Endothelial cell of umbilical vein (primary cell): ENCODE results near the gene AGBL4. TPM values are rescaled to one million over a fixed set of nuclear protein-coding genes. Genes with fewer than 3 reads are reported as not detected.

Experiments
- BruUV-seq: library from RNA; stranded (reverse); fragments of 400-500 nt; replicated peaks from 2 replicates; lab custom pipeline; 2021; lab: Mats Ljungman, UMichigan
- CTCF ChIA-PET: fragments of 300-600, 350-600 bp; sonication (Branson Sonifier 250); formaldehyde crosslinking; loops from one replicate; lab custom pipeline; 2021; ENCODE audit warnings: antibody characterized with exemption, inconsistent platforms; lab: Charles Lee
- POLR2A ChIA-PET: fragments of 300-600, 350-600 bp; sonication (Branson Sonifier 250); formaldehyde crosslinking; loops from one replicate; lab custom pipeline; 2021; ENCODE audit warnings: antibody characterized with exemption, inconsistent platforms; lab: Charles Lee
- DNase-seq: peaks from one replicate; pipeline ENCODE4 v3.0.0-alpha.2; 2011; ENCODE audit warnings: low read depth, low spot score
- FAIRE-seq: peaks from 2 replicates; lab custom pipeline; 2011; peaks lifted over from hg19 to GRCh38; lab: Jason Lieb, UNC
- H2AFZ ChIP-seq: 2 replicates; pipeline ENCODE4 v1.6.0; 2012; ENCODE audit warnings: low read depth, low read length, control low read depth, inconsistent platforms
- H3K27ac ChIP-seq: 2 replicates; pipeline ENCODE4 v1.5.1; 2011; ENCODE audit warnings: low read depth, mild to moderate bottlenecking, control low read depth, low read length, moderate library complexity; ENCODE audit not compliant: insufficient read depth
- H3K27me3 ChIP-seq, 2 experiments: 2 replicates each; pipeline versions ENCODE4 v1.6.0 to v1.6.1; 2011; ENCODE audit warnings: low read length in 2 of 2, mixed read lengths in 1 of 2; ENCODE audit not compliant: control insufficient read depth in 2 of 2, insufficient read depth in 2 of 2
- H3K36me3 ChIP-seq, 2 experiments: 2 replicates in 1 of 2; 3 replicates in 1 of 2; pipeline ENCODE4 v1.5.1; 2011; ENCODE audit warnings: low read length in 2 of 2, mild to moderate bottlenecking in 1 of 2, moderate library complexity in 1 of 2; ENCODE audit not compliant: control insufficient read depth in 2 of 2, insufficient read depth in 2 of 2; ENCODE audit errors: extremely low read depth in 1 of 2
- H3K4me1 ChIP-seq: 3 replicates; pipeline ENCODE4 v1.5.1; 2011; ENCODE audit warnings: mild to moderate bottlenecking, low read length; ENCODE audit not compliant: control insufficient read depth, insufficient read depth; ENCODE audit errors: extremely low read depth
- H3K4me2 ChIP-seq: 2 replicates; pipeline ENCODE4 v1.6.1; 2011; ENCODE audit warnings: low read length, control low read depth, mixed read lengths; ENCODE audit not compliant: insufficient read depth
- H3K4me3 ChIP-seq, 3 experiments: fragments of 200-600 bp in 1 of 3; sonication (generic), shearing (Covaris generic) in 1 of 3; replicated peaks in 1 of 3; 2 replicates each; pipeline ENCODE4 v1.5.1; 2011 to 2016; ENCODE audit warnings: control low read depth in 3 of 3, low read length in 3 of 3, mild to moderate bottlenecking in 2 of 3, inconsistent platforms in 1 of 3, low read depth in 1 of 3, moderate library complexity in 1 of 3; ENCODE audit not compliant: insufficient read depth in 1 of 3
- H3K79me2 ChIP-seq: 2 replicates; pipeline ENCODE4 v1.6.0; 2012; ENCODE audit warnings: low read length, inconsistent platforms; ENCODE audit not compliant: control insufficient read depth, insufficient read depth
- H3K9ac ChIP-seq: replicated peaks from 2 replicates; pipeline ENCODE3; 2011; ENCODE audit warnings: low read length, control low read depth; ENCODE audit not compliant: insufficient read depth; ENCODE audit errors: extremely low read depth
- H3K9me1 ChIP-seq: replicated peaks from 3 replicates; pipeline ENCODE4 v1.6.0; 2011; ENCODE audit warnings: mild to moderate bottlenecking, low read length; ENCODE audit not compliant: control insufficient read depth, insufficient read depth; ENCODE audit errors: extremely low read depth
- H3K9me3 ChIP-seq: replicated peaks from 2 replicates; pipeline ENCODE4 v1.5.1; 2012; ENCODE audit warnings: low read length, inconsistent platforms; ENCODE audit not compliant: control insufficient read depth, insufficient read depth
- H4K20me1 ChIP-seq: replicated peaks from 2 replicates; pipeline ENCODE3; 2011; ENCODE audit warnings: mild to moderate bottlenecking, low read length; ENCODE audit not compliant: control insufficient read depth, insufficient read depth; ENCODE audit errors: extremely low read depth
- CTCF ChIP-seq, 2 donors: IDR thresholded peaks; 1 replicate in 1 of 2; 2 replicates in 1 of 2; pipeline ENCODE4 v1.5.1; 2011; ENCODE audit warnings: low read length in 2 of 2, mild to moderate bottlenecking in 2 of 2, moderate library complexity in 2 of 2, control low read depth in 1 of 2, inconsistent platforms in 1 of 2, low read depth in 1 of 2; ENCODE audit not compliant: insufficient read depth in 1 of 2; ENCODE audit errors: extremely low read depth in 1 of 2
- EZH2 ChIP-seq: IDR thresholded peaks from 2 replicates; pipeline ENCODE4 v1.6.1; 2012; ENCODE audit warnings: borderline replicate concordance, low read depth, mild to moderate bottlenecking, moderate library complexity, low read length, inconsistent platforms; ENCODE audit not compliant: severe bottlenecking
- FOS ChIP-seq: IDR thresholded peaks from 2 replicates; pipeline ENCODE4 v1.6.1; 2011; ENCODE audit warnings: mild to moderate bottlenecking, low read length, moderate library complexity, borderline replicate concordance; ENCODE audit not compliant: insufficient read depth
- GATA2 ChIP-seq: IDR thresholded peaks from 2 replicates; pipeline ENCODE4 v1.7.0; 2011; ENCODE audit warnings: low read depth, mild to moderate bottlenecking, moderate library complexity, mixed read lengths, low read length; ENCODE audit not compliant: insufficient read length, insufficient read depth
- JUN ChIP-seq: IDR thresholded peaks from 2 replicates; pipeline ENCODE4 v1.6.1; 2011; ENCODE audit warnings: borderline replicate concordance, low read depth; ENCODE audit not compliant: insufficient read length, insufficient read depth
- MAX ChIP-seq: IDR thresholded peaks from 2 replicates; pipeline ENCODE4 v1.6.1; 2011; ENCODE audit not compliant: insufficient read depth, insufficient read length
- MYC ChIP-seq: IDR thresholded peaks from one replicate; pipeline ENCODE4 v1.6.1; 2011; ENCODE audit warnings: mild to moderate bottlenecking, low read depth, low read length
- POLR2A ChIP-seq: IDR thresholded peaks from 2 replicates; pipeline ENCODE4 v1.6.1; 2012; ENCODE audit warnings: low read depth, mild to moderate bottlenecking, control low read depth, low read length
- POLR2AphosphoS5 ChIP-seq: IDR thresholded peaks from 2 replicates; pipeline ENCODE4 v1.6.1; 2012; ENCODE audit warnings: low read depth, mild to moderate bottlenecking, control low read depth, low read length, moderate library complexity; ENCODE audit not compliant: insufficient read depth
- dilution Hi-C: fragments of 300-500 bp; cut with MboI; formaldehyde crosslinking; loops from one replicate; pipeline ENCODE4 v1.15.0; 2019; ENCODE audit warnings: low sequenced_read_pairs; ENCODE audit not compliant: extremely low pct_ligation_motif_present
- intact Hi-C: fragments of 100-400 bp; cut with micrococcal nuclease; formaldehyde crosslinking; loops from one replicate; pipeline ENCODE4 v1.10.0; 2022
- polyA plus RNA-seq, 4 experiments: library from polyadenylated mRNA; depleted of rRNA in 3 of 4; stranded (reverse) in 3 of 4; unstranded in 1 of 4; fragments of >200 nt; gene quantifications; 2 replicates each; pipeline versions ENCODE4 v1.2.1 to v1.2.3, GENCODE V29; 2011 to 2012; ENCODE audit warnings: missing spikeins in 1 of 4
- total RNA-seq: library from RNA; stranded (reverse); gene quantifications from 2 replicates; pipeline ENCODE4 v1.2.3, GENCODE V29; 2021

AGBL4 gene
- total and polyA plus RNA-seq, 2 donors (not counting 3 experiments of a cell fraction or from before 2014, with no cell fraction given), result not detected

GRCh38 chr1:49552101-49552500 lies 471.7 kb downstream of the AGBL4 start:
- Histone ChIP-seq H3K9ac (no peak overlapping the region), H3K27me3 (no peaks in the 10 kb centered on the region), H2AFZ (no peak overlapping the region), H3K4me3 (no peak overlapping the region), H3K27ac (no peak overlapping the region), H3K9me1 (no peaks in the 10 kb centered on the region), H3K4me2 (no peak overlapping the region), H3K4me1 (no peaks in the 10 kb centered on the region), H4K20me1 (no peaks in the 10 kb centered on the region), H3K36me3 (no peaks in the 10 kb centered on the region), H3K79me2 (no peaks in the 10 kb centered on the region), H3K9me3 (peaks cover 5% of the 10 kb centered on the region)
- ChIA-PET CTCF (no interaction called here), POLR2A (no interaction called here)
- dilution Hi-C loops (no loop called here), intact Hi-C loops (no loop called here)
- BruUV-seq, result no TSS peak
- TF ChIP-seq CTCF (IDR thresholded peaks at IDR 0.05; ENCODE audit: extremely low read depth in 1 of 2, insufficient read depth in 1 of 2, low read depth in 1 of 2, low read length in 2 of 2) (no peak), JUN (no peak), MAX (no peak), FOS (no peak), POLR2AphosphoS5 (no peak), MYC (no peak), POLR2A (no peak), GATA2 (no peak), EZH2 (no peak)
- FAIRE-seq (no peak), DNase-seq (no peak)
